Measurements from ENCODE around the gene PIK3C2G.

DNA sequence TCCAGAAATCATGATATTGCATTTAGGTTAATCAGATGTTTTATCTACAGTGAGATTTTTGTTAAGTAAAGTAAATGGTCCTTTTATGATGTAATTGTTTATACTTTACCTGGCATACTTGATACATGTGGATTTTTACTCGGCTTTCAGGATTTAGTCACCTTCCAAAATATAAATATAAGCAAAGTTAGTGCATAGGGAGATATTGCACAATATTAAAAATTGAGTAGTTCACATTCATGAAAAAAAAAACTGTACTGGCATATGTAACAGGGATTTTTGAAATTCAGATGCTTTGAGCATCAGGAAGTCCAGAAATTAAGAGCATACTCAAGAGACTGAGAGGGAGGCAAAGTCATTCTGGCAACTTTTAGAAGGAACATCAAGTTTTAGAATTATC is 303.0 kb downstream of the PIK3C2G start:
- TF ChIP-seq POLR2A (IDR thresholded peaks at IDR 0.05; ENCODE audit: low read depth, low read length) (no peak), POLR2AphosphoS5 (IDR thresholded peaks at IDR 0.05; ENCODE audit: low read depth, low read length) (no peak), SPI1 (IDR thresholded peaks at IDR 0.05; ENCODE audit: low read depth, low read length) (no peak)

All from GM12891 (cell line).